Mesothelial cell of epicardium (in vitro differentiated cells): ENCODE measurements around the gene SIDT2. TPM values are rescaled to one million over a fixed set of nuclear protein-coding genes. Genes with fewer than 3 reads are reported as not detected.
"Not testable (repeated sequence)": the region's sequence is repeated elsewhere in the genome, so short reads cannot be mapped to it uniquely, and the experiment has no call there.

Source experiments
- DNase-seq, 2 experiments: peaks; one replicate each; pipeline ENCODE4 v3.0.0; 2021; ENCODE audit warnings: low spot score in 2 of 2; ENCODE audit not compliant: unreplicated experiment in 2 of 2
- H3K27ac Mint-ChIP-seq: 2 replicates; pipeline ENCODE4 v1.8.0; 2021; ENCODE audit warnings: mixed read lengths
- H3K27me3 Mint-ChIP-seq: 2 replicates; pipeline ENCODE4 v1.8.0; 2021; ENCODE audit warnings: low read depth, mixed read lengths
- H3K36me3 Mint-ChIP-seq: 2 replicates; pipeline ENCODE4 v1.8.0; 2021; ENCODE audit warnings: mixed read lengths
- H3K4me1 Mint-ChIP-seq: 2 replicates; pipeline ENCODE4 v1.8.0; 2021; ENCODE audit warnings: mixed read lengths
- H3K4me3 Mint-ChIP-seq: 2 replicates; pipeline ENCODE4 v1.8.0; 2021; ENCODE audit warnings: mild to moderate bottlenecking, moderate library complexity, mixed read lengths
- H3K9me3 Mint-ChIP-seq: 2 replicates; pipeline ENCODE4 v1.8.0; 2021; ENCODE audit warnings: mixed read lengths
- total RNA-seq: library from RNA; stranded (reverse); gene quantifications from 3 replicates; pipeline ENCODE4 v1.2.1, GENCODE V29; 2021
- TF ChIP-seq, protein P1 (sequence below): fragments of 200-600 bp; sonication (generic); IDR thresholded peaks from one replicate; pipeline ENCODE4 v1.5.0; 2021; ENCODE audit warnings: antibody characterized with exemption; ENCODE audit not compliant: unreplicated experiment

SIDT2 gene
- 37.6 to 41.7 TPM (median 39.4 TPM) in 3 replicates for total RNA-seq

GRCh38 chr11:117178210-117179034, at the start of gene SIDT2:
Gene SIDT2, plus strand, starts transcription at chr11:117178743. Its CDS starts 521 bp downstream, at chr11:117179264.
- H3K27ac Mint-ChIP-seq = peak within 1 kb of the TSS; percentile 97
- no peaks in the 10 kb centered on the region for H3K27me3 Mint-ChIP-seq
- DNase-seq = peak; percentile 74 to 87
- H3K9me3 Mint-ChIP-seq = no peaks in the 10 kb centered on the region
- H3K4me1 Mint-ChIP-seq = peaks cover 35% of the 10 kb centered on the region
- peaks cover 3% of the 10 kb centered on the region for H3K36me3 Mint-ChIP-seq
- TF ChIP-seq, protein P1, sequence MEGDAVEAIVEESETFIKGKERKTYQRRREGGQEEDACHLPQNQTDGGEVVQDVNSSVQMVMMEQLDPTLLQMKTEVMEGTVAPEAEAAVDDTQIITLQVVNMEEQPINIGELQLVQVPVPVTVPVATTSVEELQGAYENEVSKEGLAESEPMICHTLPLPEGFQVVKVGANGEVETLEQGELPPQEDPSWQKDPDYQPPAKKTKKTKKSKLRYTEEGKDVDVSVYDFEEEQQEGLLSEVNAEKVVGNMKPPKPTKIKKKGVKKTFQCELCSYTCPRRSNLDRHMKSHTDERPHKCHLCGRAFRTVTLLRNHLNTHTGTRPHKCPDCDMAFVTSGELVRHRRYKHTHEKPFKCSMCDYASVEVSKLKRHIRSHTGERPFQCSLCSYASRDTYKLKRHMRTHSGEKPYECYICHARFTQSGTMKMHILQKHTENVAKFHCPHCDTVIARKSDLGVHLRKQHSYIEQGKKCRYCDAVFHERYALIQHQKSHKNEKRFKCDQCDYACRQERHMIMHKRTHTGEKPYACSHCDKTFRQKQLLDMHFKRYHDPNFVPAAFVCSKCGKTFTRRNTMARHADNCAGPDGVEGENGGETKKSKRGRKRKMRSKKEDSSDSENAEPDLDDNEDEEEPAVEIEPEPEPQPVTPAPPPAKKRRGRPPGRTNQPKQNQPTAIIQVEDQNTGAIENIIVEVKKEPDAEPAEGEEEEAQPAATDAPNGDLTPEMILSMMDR = no peak
- peak within 1 kb of the TSS; percentile 91 for H3K4me3 Mint-ChIP-seq

DNA sequence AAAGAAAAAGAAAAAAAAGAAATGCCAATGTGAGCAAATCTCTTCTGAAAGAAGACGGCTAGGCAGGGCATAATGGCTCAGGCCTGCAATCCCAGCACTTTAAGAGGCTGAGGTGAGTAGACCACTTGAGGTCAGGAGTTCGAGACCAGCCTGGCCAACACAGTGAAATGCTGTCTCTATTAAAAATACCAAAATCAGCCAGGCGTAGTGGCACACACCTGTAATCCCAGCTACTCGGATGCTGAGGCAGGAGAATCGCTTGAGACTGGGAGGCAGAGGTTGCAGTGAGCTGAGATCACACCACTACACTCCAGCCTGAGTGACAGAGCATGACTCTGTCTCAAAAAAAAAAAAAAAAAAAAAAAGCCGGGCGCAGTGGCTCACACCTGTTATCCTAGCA, 48.1 kb upstream of the SIDT2 start:
- H3K9me3 Mint-ChIP-seq, H3K4me3 Mint-ChIP-seq, H3K27ac Mint-ChIP-seq, DNase-seq, H3K4me1 Mint-ChIP-seq, H3K36me3 Mint-ChIP-seq: not testable (repeated sequence)
- H3K27me3 Mint-ChIP-seq = peaks cover 30% of the 10 kb centered on the region

GRCh38 chr11:117130879-117131278, 47.7 kb upstream of the SIDT2 start:
- no peak for DNase-seq
- Mint-ChIP-seq H3K27me3 (peaks cover 25% of the 10 kb centered on the region), H3K36me3 (no peaks in the 10 kb centered on the region), H3K4me1 (no peaks in the 10 kb centered on the region), H3K9me3 (no peaks in the 10 kb centered on the region), H3K27ac (no peak overlapping the region), H3K4me3 (no peak overlapping the region)
- TF ChIP-seq, protein P1 = no peak

- Mint-ChIP-seq H3K4me1 (no peaks in the 10 kb centered on the region), H3K36me3 (no peaks in the 10 kb centered on the region), H3K27ac (no peak overlapping the region), H3K9me3 (no peaks in the 10 kb centered on the region), H3K4me3 (no peak overlapping the region), H3K27me3 (peaks cover 1% of the 10 kb centered on the region)
- TF ChIP-seq, protein P1 = no peak
- no peak for DNase-seq
Observed at GRCh38 chr11:117134431-117134830, 44.1 kb upstream of the SIDT2 start.

DNA sequence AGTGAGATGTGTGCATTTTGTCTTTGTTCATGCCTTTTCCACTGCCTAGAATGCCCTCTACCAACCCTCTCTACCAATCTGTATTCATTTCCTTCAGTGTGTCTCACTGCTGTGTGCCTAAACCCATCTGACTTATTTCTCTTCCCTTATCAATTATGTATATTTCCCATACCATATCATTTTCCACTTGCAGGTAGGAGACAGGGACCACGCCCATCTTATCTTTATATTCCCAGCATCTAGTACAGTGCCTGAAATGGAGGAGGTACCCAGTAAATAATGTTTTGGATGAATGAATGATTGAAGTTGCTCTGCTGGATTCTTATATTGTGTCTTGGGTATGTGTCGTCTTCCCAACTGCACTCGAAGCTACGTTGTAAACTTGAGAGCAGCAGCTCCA, 43.6 kb upstream of the SIDT2 start:
- H3K9me3 Mint-ChIP-seq, H3K4me3 Mint-ChIP-seq, DNase-seq, H3K27me3 Mint-ChIP-seq, H3K27ac Mint-ChIP-seq, H3K36me3 Mint-ChIP-seq, H3K4me1 Mint-ChIP-seq: not testable (repeated sequence)

DNA sequence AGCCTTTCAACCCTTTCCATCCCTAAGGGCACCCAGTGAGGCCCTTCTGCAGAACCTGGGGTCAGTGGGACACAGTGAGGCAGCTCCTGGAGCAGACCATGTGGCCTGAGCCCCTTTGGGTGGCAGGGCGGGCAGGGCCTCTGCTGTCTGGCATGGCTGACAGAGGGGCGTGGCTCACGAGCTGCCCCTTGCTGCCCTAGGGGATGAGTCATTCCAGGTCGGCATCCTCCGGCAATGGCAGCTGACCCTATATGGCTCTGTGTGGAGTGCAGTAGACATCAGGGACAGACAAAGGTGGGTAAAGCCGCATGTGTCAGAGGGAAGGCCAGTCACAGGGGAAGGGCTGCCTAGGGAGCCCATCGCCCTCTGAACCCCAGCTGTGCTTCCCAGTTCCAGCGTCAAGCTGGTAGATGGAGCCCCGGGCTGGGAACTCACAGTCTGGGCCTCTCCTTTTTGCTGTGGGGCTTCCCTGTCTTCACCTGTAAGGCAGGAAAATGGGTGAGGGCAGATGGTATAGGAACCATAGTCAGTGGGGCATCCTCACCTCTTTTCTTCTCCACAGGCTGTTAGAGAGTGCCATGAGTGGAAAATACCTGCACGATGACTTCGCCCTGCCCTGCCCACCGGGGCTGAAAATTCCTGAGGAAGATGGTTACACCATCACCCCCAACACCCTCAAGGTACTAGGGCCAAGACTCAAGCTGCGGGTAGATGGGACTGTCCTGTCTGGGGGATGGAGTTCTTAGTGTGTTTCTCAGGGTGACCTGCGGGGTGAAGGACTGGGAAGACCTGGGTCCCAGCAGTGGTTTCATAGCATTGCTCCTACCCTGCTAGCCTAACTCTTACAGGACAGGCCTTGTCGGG, 41.1 kb upstream of the SIDT2 start:
- peaks cover 17% of the 10 kb centered on the region for H3K27me3 Mint-ChIP-seq
- H3K9me3 Mint-ChIP-seq, H3K4me3 Mint-ChIP-seq, H3K36me3 Mint-ChIP-seq, DNase-seq, H3K27ac Mint-ChIP-seq, H3K4me1 Mint-ChIP-seq: not testable (repeated sequence)

- DNase-seq = no peak
- Mint-ChIP-seq H3K4me3 (peak overlapping the region; percentile 95), H3K4me1 (peaks cover 26% of the 10 kb centered on the region), H3K9me3 (no peaks in the 10 kb centered on the region), H3K27me3 (peaks cover 16% of the 10 kb centered on the region), H3K36me3 (peaks cover 7% of the 10 kb centered on the region), H3K27ac (peak overlapping the region; percentile 86)
- TF ChIP-seq, protein P1 = no peak
Observed at GRCh38 chr11:117143390-117143789, 35.2 kb upstream of the SIDT2 start.
